ENCODE data around the gene DNAJC10. TPM values are rescaled to one million over a fixed set of nuclear protein-coding genes. Genes with fewer than 3 reads are reported as not detected.

Gene DNAJC10
- polyA plus RNA-seq, 1 donor (not counting 4 experiments of a cell fraction or from before 2014, with no cell fraction given): 92.6 TPM

DNA sequence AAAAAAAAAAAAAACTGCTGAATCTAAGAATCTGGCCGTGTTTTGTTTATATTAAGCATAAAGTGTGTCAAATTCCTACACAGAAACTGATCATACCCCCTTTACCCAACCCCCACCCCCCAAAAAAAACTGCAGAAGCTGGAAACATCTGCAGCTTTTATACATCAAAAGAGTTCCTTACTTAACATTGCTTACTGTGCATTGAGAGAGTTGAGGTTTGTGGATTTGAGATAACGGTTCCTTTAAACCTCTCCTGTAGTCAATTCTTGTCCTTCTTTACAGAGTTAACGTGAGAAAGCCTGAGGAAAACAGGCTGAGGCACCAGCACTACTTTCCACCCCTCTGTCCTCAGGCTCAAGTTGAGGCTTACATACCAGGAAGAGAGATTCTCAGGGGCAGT is 115.9 kb downstream of the DNAJC10 start:
- Histone ChIP-seq H3K9me3 (ENCODE audit: control insufficient read depth, low read depth, low read length) (no peaks in the 10 kb centered on the region), H2AFZ (ENCODE audit: control insufficient read depth, low read length) (no peak overlapping the region), H3K4me2 (ENCODE audit: control insufficient read depth, extremely low read depth, insufficient read depth, low read depth, low read length) (no peak overlapping the region), H3K27me3 (ENCODE audit: control insufficient read depth, extremely low read depth, insufficient read depth, low read length) (no peaks in the 10 kb centered on the region), H3K79me2 (ENCODE audit: control insufficient read depth, insufficient read depth, low read length) (no peaks in the 10 kb centered on the region), H3K9me1 (ENCODE audit: control insufficient read depth, extremely low read depth, insufficient read depth, low read length) (no peaks in the 10 kb centered on the region), H4K20me1 (ENCODE audit: control insufficient read depth, extremely low read depth, insufficient read depth, low read length) (no peaks in the 10 kb centered on the region), H3K36me3 (ENCODE audit: control insufficient read depth in 2 of 2, extremely low read depth in 1 of 2, insufficient read depth in 2 of 2, low read length in 2 of 2) (no peaks in the 10 kb centered on the region), H3K4me1 (ENCODE audit: control insufficient read depth, extremely low read depth, insufficient read depth, low read length) (no peaks in the 10 kb centered on the region), H3K27ac (ENCODE audit: control insufficient read depth, insufficient read depth, low read length) (no peak overlapping the region), H3K9ac (ENCODE audit: control insufficient read depth, extremely low read depth, insufficient read depth, low read length) (no peak overlapping the region), H3K4me3 (ENCODE audit: control insufficient read depth in 2 of 3, extremely low read depth in 1 of 3, insufficient read depth in 2 of 3, low read depth in 1 of 3, low read length in 3 of 3) (no peak overlapping the region)
- FAIRE-seq (no peak), DNase-seq (ENCODE audit: low read depth, low spot score) (no peak)
- no peak for TF ChIP-seq EZH2 (IDR thresholded peaks at IDR 0.05; ENCODE audit: low read length)
- TF ChIP-seq, protein P1, sequence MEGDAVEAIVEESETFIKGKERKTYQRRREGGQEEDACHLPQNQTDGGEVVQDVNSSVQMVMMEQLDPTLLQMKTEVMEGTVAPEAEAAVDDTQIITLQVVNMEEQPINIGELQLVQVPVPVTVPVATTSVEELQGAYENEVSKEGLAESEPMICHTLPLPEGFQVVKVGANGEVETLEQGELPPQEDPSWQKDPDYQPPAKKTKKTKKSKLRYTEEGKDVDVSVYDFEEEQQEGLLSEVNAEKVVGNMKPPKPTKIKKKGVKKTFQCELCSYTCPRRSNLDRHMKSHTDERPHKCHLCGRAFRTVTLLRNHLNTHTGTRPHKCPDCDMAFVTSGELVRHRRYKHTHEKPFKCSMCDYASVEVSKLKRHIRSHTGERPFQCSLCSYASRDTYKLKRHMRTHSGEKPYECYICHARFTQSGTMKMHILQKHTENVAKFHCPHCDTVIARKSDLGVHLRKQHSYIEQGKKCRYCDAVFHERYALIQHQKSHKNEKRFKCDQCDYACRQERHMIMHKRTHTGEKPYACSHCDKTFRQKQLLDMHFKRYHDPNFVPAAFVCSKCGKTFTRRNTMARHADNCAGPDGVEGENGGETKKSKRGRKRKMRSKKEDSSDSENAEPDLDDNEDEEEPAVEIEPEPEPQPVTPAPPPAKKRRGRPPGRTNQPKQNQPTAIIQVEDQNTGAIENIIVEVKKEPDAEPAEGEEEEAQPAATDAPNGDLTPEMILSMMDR (optimal IDR thresholded peaks at IDR 0.05 in 1 of 3, IDR thresholded peaks at IDR 0.05 in 1 of 3, conservative IDR thresholded peaks at IDR 0.05 in 1 of 3; ENCODE audit: extremely low read depth in 1 of 3, insufficient read depth in 2 of 3, low read length in 3 of 3): no peak
- dilution Hi-C loops (cut with MboI; ENCODE audit: extremely low pct_ligation_motif_present, low sequenced_read_pairs): no loop called here

DNA sequence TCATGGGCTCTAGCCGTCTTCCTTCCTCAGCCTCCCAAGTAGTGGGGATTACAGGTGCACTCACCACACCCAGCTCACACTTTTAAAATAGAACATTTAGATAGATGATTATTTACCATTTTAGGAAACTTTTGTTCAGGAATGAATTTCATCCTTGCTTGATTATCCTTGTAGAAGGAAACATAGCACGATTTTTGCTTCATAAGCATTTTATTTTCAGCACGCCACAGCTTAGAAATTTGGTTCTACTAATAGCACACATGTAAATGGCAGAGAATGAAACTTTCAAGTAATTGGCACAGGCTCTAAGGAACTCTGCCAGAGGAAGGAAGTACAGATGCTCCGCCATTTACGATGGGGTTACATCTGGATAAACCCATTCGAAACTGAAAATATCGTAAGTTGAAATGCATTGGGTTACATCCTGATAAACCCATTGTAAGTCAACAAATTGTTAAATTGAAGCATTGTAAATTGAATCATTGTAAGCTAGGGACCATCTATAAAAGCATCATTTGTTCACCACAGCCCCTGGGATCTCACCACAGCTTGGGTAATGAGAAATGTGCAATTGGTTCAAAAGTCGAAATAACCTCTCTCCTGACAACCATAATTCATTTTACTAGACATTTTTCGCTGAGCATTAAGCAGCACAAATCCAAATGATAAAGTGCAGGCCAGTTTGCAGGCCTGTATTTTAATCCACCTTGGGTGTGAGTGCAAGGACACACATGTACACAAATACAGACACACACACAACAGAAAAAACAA is 117.2 kb downstream of the DNAJC10 start:
- H3K4me3 ChIP-seq (ENCODE audit: control insufficient read depth in 2 of 3, extremely low read depth in 1 of 3, insufficient read depth in 2 of 3, low read depth in 1 of 3, low read length in 3 of 3): no peak overlapping the region
- no peak overlapping the region for H3K27ac ChIP-seq (ENCODE audit: control insufficient read depth, insufficient read depth, low read length)
- no peaks in the 10 kb centered on the region for H3K27me3 ChIP-seq (ENCODE audit: control insufficient read depth, extremely low read depth, insufficient read depth, low read length)
- no peak overlapping the region for H3K9ac ChIP-seq (ENCODE audit: control insufficient read depth, extremely low read depth, insufficient read depth, low read length)
- H2AFZ ChIP-seq (ENCODE audit: control insufficient read depth, low read length): no peak overlapping the region
- FAIRE-seq (no peak), DNase-seq (ENCODE audit: low read depth, low spot score) (no peak)
- TF ChIP-seq EZH2 (IDR thresholded peaks at IDR 0.05; ENCODE audit: low read length): no peak
- TF ChIP-seq, protein P1 (optimal IDR thresholded peaks at IDR 0.05 in 1 of 3, IDR thresholded peaks at IDR 0.05 in 1 of 3, conservative IDR thresholded peaks at IDR 0.05 in 1 of 3; ENCODE audit: extremely low read depth in 1 of 3, insufficient read depth in 2 of 3, low read length in 3 of 3): no peak
- H3K9me3 ChIP-seq (ENCODE audit: control insufficient read depth, low read depth, low read length): no peaks in the 10 kb centered on the region
- no peaks in the 10 kb centered on the region for H4K20me1 ChIP-seq (ENCODE audit: control insufficient read depth, extremely low read depth, insufficient read depth, low read length)
- no peak overlapping the region for H3K4me2 ChIP-seq (ENCODE audit: control insufficient read depth, extremely low read depth, insufficient read depth, low read depth, low read length)
- dilution Hi-C loops (cut with MboI; ENCODE audit: extremely low pct_ligation_motif_present, low sequenced_read_pairs): no loop called here
- no peaks in the 10 kb centered on the region for H3K9me1 ChIP-seq (ENCODE audit: control insufficient read depth, extremely low read depth, insufficient read depth, low read length)
- no peaks in the 10 kb centered on the region for H3K36me3 ChIP-seq (ENCODE audit: control insufficient read depth in 2 of 2, extremely low read depth in 1 of 2, insufficient read depth in 2 of 2, low read length in 2 of 2)
- no peaks in the 10 kb centered on the region for H3K79me2 ChIP-seq (ENCODE audit: control insufficient read depth, insufficient read depth, low read length)
- no peaks in the 10 kb centered on the region for H3K4me1 ChIP-seq (ENCODE audit: control insufficient read depth, extremely low read depth, insufficient read depth, low read length)
